Type B pancreatic cell (in vitro differentiated cells): ENCODE data around the gene VAV2. TPM values are rescaled to one million over a fixed set of nuclear protein-coding genes. Genes with fewer than 3 reads are reported as not detected.

ENCODE experiments used
- DNase-seq: peaks from one replicate; pipeline ENCODE4 v3.0.0; 2021; ENCODE audit warnings: mixed read lengths; ENCODE audit not compliant: unreplicated experiment; ENCODE audit errors: extremely low spot score
- H3K27ac Mint-ChIP-seq: 2 replicates; pipeline ENCODE4 v1.8.0; 2021; ENCODE audit warnings: mild to moderate bottlenecking, mixed read lengths
- H3K27me3 Mint-ChIP-seq: 2 replicates; pipeline ENCODE4 v1.8.0; 2021; ENCODE audit warnings: mixed read lengths
- H3K36me3 Mint-ChIP-seq: 2 replicates; pipeline ENCODE4 v1.8.0; 2021; ENCODE audit warnings: mixed read lengths
- H3K4me1 Mint-ChIP-seq: one replicate; pipeline ENCODE4 v1.8.0; 2021; ENCODE audit warnings: mixed read lengths; ENCODE audit not compliant: unreplicated experiment
- H3K4me3 Mint-ChIP-seq: 2 replicates; pipeline ENCODE4 v1.8.0; 2021; ENCODE audit warnings: mild to moderate bottlenecking, mixed read lengths
- H3K9me3 Mint-ChIP-seq: 2 replicates; pipeline ENCODE4 v1.8.0; 2021; ENCODE audit warnings: mixed read lengths
- CTCF ChIP-seq: fragments of 200-600 bp; sonication (generic); conservative IDR thresholded peaks from 2 replicates; pipeline ENCODE4 v1.5.0; 2021; ENCODE audit warnings: antibody characterized with exemption, mild to moderate bottlenecking
- total RNA-seq: library from RNA; stranded (reverse); gene quantifications from 2 replicates; pipeline ENCODE4 v1.2.1, GENCODE V29; 2021; ENCODE audit warnings: low replicate concordance

VAV2 gene
- total RNA-seq, 1 donor from 2014 or later = 39.4 TPM

GRCh38 chr9:133788819-133789717 is 203.1 kb downstream of the VAV2 start:
- Mint-ChIP-seq H3K27ac (no peak overlapping the region), H3K4me3 (no peak overlapping the region), H3K4me1 (peaks cover 7% of the 10 kb centered on the region), H3K27me3 (no peaks in the 10 kb centered on the region), H3K9me3 (no peaks in the 10 kb centered on the region), H3K36me3 (peaks cover 5% of the 10 kb centered on the region)
- no peak for TF ChIP-seq CTCF
- no peak for DNase-seq

GRCh38 chr9:133788045-133788818 is 203.9 kb downstream of the VAV2 start:
- no peak overlapping the region for H3K27ac Mint-ChIP-seq
- TF ChIP-seq CTCF = no peak

GRCh38 chr9:133787754-133788025 is 204.4 kb downstream of the VAV2 start:
- Mint-ChIP-seq H3K27me3 (no peaks in the 10 kb centered on the region), H3K4me1 (peaks cover 4% of the 10 kb centered on the region), H3K9me3 (no peaks in the 10 kb centered on the region), H3K4me3 (no peak overlapping the region), H3K27ac (no peak overlapping the region), H3K36me3 (peaks cover 5% of the 10 kb centered on the region)
- no peak for DNase-seq
- no peak for TF ChIP-seq CTCF

More at GRCh38 chr9:133788045-133788818, 203.9 kb downstream of the VAV2 start:
- H3K27me3 Mint-ChIP-seq = no peaks in the 10 kb centered on the region
- no peaks in the 10 kb centered on the region for H3K9me3 Mint-ChIP-seq
- H3K4me1 Mint-ChIP-seq = peaks cover 5% of the 10 kb centered on the region
- H3K4me3 Mint-ChIP-seq = no peak overlapping the region
- peaks cover 5% of the 10 kb centered on the region for H3K36me3 Mint-ChIP-seq
- DNase-seq = no peak

GRCh38 chr9:133786907-133787753 is 205.0 kb downstream of the VAV2 start:
- Mint-ChIP-seq H3K9me3 (no peaks in the 10 kb centered on the region), H3K4me1 (peaks cover 9% of the 10 kb centered on the region), H3K27ac (no peak overlapping the region), H3K27me3 (no peaks in the 10 kb centered on the region), H3K36me3 (peaks cover 5% of the 10 kb centered on the region), H3K4me3 (no peak overlapping the region)
- no peak for TF ChIP-seq CTCF
- DNase-seq = no peak

GRCh38 chr9:133786371-133786753 is 205.8 kb downstream of the VAV2 start:
- H3K9me3 Mint-ChIP-seq = no peaks in the 10 kb centered on the region
- no peak for DNase-seq
- H3K4me1 Mint-ChIP-seq = peaks cover 12% of the 10 kb centered on the region
- no peak overlapping the region for H3K4me3 Mint-ChIP-seq
- no peaks in the 10 kb centered on the region for H3K27me3 Mint-ChIP-seq
- peak overlapping the region; percentile 48 for H3K27ac Mint-ChIP-seq
- peaks cover 5% of the 10 kb centered on the region for H3K36me3 Mint-ChIP-seq
- TF ChIP-seq CTCF = no peak
